Thymus (tissue), 11 donors: ENCODE measurements around the gene BTBD16. TPM values are rescaled to one million over a fixed set of nuclear protein-coding genes. Genes with fewer than 3 reads are reported as not detected.

Source experiments
- DNase-seq, 9 donors: peaks; one replicate each; pipeline ENCODE4 v3.0.0-alpha.2; 2013; ENCODE audit warnings: low spot score in 9 of 9, low read depth in 6 of 9, missing footprints in 1 of 9
- H3K27ac ChIP-seq, 2 donors: one replicate each; pipeline ENCODE4 v1.5.1; 2013; ENCODE audit warnings: control low read depth in 1 of 2, low read depth in 1 of 2, low read length in 1 of 2, mild to moderate bottlenecking in 1 of 2, moderate library complexity in 1 of 2
- H3K27me3 ChIP-seq, 2 donors: one replicate each; pipeline ENCODE4 v1.5.1; 2013; ENCODE audit warnings: low read length in 1 of 2; ENCODE audit not compliant: control insufficient read depth in 2 of 2, insufficient read depth in 1 of 2
- H3K36me3 ChIP-seq, 2 donors: one replicate each; pipeline ENCODE4 v1.5.1; 2013; ENCODE audit warnings: low read length in 1 of 2, mild to moderate bottlenecking in 1 of 2, moderate library complexity in 1 of 2; ENCODE audit not compliant: control insufficient read depth in 2 of 2, insufficient read depth in 2 of 2
- H3K4me1 ChIP-seq, 2 donors: one replicate each; pipeline ENCODE4 v1.5.1; 2013; ENCODE audit warnings: low read length in 2 of 2; ENCODE audit not compliant: control insufficient read depth in 2 of 2, insufficient read depth in 2 of 2
- H3K4me3 ChIP-seq, 2 donors: one replicate each; pipeline ENCODE4 v1.5.1; 2013; ENCODE audit warnings: low read length in 2 of 2, control low read depth in 1 of 2, mild to moderate bottlenecking in 1 of 2
- H3K9me3 ChIP-seq, 2 donors: one replicate each; pipeline ENCODE4 v1.5.1; 2013; ENCODE audit warnings: low read length in 1 of 2, mild to moderate bottlenecking in 1 of 2; ENCODE audit not compliant: control insufficient read depth in 2 of 2, insufficient read depth in 1 of 2
- WGBS: extraction: QIAGEN DNeasy Blood & Tissue Kit; methylation state at CpG from one replicate; pipeline ENCODE4 v1.1.7; 2013; 5-methylcytosine and 5-hydroxymethylcytosine counted together
- polyA plus RNA-seq: library from polyadenylated mRNA; stranded (reverse); fragments of 200-250 nt; gene quantifications from one replicate; pipeline ENCODE4 v1.2.3, GENCODE V29; 2013
- total RNA-seq: library from RNA; stranded (reverse); fragments of 120-200 nt; gene quantifications from one replicate; pipeline ENCODE4 v1.2.4, GENCODE V29; 2013
- donor health status: healthy.

The BTBD16 gene
- total and polyA plus RNA-seq, 2 donors = 0.14 to 1.2 TPM

DNA sequence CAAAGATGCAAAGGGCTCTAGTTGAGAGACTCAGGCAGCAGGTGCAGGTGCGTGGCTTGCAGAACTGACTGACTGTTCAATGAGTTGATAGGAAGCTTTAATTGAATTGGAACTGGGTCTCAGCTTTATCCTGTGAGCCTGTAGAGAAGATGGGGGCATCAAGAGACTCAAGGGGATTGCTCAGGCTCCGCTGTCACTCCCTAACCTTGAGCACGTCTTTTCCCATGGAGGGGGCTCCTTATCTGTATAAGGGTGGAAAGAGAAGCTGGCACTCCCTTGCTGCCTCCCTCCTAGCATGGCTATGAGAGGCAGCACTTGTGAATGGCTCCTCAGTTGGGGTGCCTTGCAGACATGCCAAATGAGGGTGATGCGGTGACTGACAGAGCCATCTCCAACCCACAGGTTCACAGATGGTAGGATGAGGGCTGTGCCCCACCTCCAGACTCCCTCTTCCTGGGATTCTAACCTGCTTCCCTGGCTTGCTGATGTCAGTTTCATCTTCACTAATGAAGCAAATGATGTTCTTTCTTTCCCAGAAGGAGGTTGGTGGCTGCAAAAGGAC, 91.0 kb downstream of the BTBD16 start:
- Histone ChIP-seq H3K36me3 (no peaks in the 10 kb centered on the region), H3K4me3 (no peak overlapping the region), H3K9me3 (peaks cover 0 to 2% of the 10 kb centered on the region in 2 donors), H3K27me3 (peaks cover 0 to 6% of the 10 kb centered on the region in 2 donors), H3K4me1 (no peaks in the 10 kb centered on the region), H3K27ac (no peak overlapping the region)
- no peak for DNase-seq
- 94% methylated on average over 4 of the region's 4 CpGs for WGBS

DNA sequence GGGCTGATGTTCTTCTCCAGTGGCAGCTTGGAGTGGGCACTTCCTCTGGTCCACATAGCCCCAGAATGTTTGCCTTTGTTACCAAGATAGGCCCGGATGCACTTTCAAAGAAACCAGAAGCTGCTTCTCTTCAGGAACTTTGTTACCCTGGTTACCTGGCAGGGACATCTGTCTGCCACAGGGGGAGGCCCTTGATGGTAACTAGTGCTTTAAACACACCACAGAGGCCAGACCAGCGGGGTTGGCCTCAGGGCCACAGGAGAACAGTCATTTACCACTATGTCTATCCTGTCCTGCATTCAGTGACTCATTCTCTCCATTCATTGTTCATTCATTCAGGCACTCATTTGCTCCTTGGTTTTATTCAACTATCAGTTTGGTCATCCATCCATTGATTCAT, 91.5 kb downstream of the BTBD16 start:
- H3K9me3 ChIP-seq = peaks cover 0 to 2% of the 10 kb centered on the region in 2 donors
- 54% methylated on average over 2 of the region's 2 CpGs for WGBS

DNA sequence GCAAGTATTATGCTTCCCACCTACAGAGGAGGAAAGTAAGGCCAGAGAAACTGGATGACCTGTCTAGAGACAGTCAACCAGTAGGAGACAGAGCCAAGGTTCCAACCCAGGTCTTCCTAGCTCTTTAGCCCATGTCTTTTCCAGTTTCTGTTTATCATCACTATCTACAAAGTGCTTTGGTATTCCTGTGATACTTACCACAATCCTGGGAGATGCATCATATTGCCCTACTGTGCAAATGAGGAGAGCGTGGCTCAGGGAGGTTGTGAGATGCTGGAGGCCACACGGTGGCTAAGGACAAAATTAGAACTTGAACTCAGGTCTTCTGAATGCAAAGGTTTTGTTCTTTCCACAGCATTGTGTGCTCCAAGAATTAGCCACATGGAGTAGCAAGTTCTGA, 92.2 kb downstream of the BTBD16 start:
- H3K36me3 ChIP-seq = no peaks in the 10 kb centered on the region
- peak overlapping the region in 1 of 2 donors; percentile 47 for H3K27ac ChIP-seq
- DNase-seq = no peak
- peaks cover 0 to 6% of the 10 kb centered on the region in 2 donors for H3K27me3 ChIP-seq
- no peak overlapping the region for H3K4me3 ChIP-seq
- no peaks in the 10 kb centered on the region for H3K4me1 ChIP-seq
- peaks cover 0 to 2% of the 10 kb centered on the region in 2 donors for H3K9me3 ChIP-seq
- WGBS = 87% methylated on average over 2 of the region's 2 CpGs

More for the DNA sequence above, 91.5 kb downstream of the BTBD16 start:
- Histone ChIP-seq H3K27me3 (peaks cover 0 to 6% of the 10 kb centered on the region in 2 donors), H3K4me3 (no peak overlapping the region), H3K4me1 (no peaks in the 10 kb centered on the region), H3K27ac (no peak overlapping the region), H3K36me3 (no peaks in the 10 kb centered on the region)
- DNase-seq = no peak

GRCh38 chr10:122363722-122364463, 92.8 kb downstream of the BTBD16 start:
- WGBS = 78% methylated on average over 6 of the region's 6 CpGs
- H3K36me3 ChIP-seq = no peaks in the 10 kb centered on the region
- peak overlapping the region in 1 of 2 donors; percentile 48 for H3K27ac ChIP-seq
- no peak for DNase-seq
- H3K4me3 ChIP-seq = no peak overlapping the region
- peaks cover 2 to 8% of the 10 kb centered on the region in 2 donors for H3K27me3 ChIP-seq
- H3K4me1 ChIP-seq = peaks cover 0 to 2% of the 10 kb centered on the region in 2 donors
- peaks cover 0 to 2% of the 10 kb centered on the region in 2 donors for H3K9me3 ChIP-seq

DNA sequence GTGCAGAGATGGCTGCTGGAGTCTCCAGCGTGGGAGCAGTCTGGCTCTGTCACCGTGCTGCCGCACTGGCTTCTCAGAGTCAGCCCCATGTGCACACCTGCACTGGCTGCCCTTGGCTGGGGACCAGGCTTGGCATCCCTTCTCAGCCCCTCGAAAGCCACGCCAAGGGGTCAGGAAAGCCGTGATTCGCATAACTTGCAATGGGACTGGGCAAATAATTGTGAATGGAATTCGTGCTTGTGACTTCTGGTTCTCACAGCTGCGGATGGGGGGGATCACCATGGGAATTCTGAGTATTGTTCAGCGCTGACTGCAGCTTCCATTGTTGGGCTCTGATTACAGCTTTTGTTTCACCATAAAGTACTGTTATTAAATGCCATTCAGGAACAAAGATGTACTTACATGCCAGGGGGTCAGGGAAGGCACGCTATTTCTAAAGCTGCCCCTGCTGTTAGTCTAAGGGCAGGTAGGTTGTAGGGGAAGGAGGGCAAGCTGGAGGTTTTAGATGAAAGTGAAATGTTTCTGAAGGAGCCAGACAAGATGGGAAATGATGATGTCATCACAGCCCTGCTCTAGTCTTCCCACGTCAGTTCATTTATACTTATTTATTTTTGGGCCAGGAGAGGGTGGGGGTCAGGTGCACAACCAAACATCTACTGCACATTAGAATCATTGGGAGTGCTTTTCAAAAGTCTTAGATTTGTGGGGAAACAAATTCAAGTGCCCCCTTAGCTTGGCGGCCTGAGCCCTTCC, 97.6 kb downstream of the BTBD16 start:
- Histone ChIP-seq H3K4me3 (no peak overlapping the region), H3K27ac (no peak overlapping the region), H3K27me3 (peaks cover 6 to 28% of the 10 kb centered on the region in 2 donors), H3K4me1 (peaks cover under 1 to 2% of the 10 kb centered on the region in 2 donors), H3K36me3 (no peaks in the 10 kb centered on the region), H3K9me3 (no peaks in the 10 kb centered on the region)
- DNase-seq = no peak
- WGBS = 80% methylated on average over 13 of the region's 13 CpGs

DNA sequence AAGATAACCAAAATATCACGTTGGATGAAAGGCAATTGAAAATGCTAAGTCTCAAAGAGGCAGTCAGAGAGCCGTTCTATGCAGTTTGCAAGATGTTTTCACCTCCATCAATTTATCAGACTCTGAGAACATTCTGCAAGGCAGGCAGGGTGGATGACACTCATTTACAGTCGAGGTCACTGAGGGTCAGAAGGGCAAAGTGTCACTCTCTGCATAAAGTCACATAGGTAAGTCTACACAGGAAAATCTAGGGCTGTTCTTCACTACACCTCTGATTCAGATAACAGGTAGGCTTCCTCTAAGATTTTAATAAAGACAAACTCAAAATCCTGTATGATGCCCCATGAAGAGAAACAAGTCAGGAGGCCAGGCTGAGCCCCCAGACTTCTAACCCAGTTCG, 102.0 kb downstream of the BTBD16 start:
- Histone ChIP-seq H3K4me1 (peaks cover 7 to 8% of the 10 kb centered on the region in 2 donors), H3K9me3 (no peaks in the 10 kb centered on the region), H3K27ac (no peak overlapping the region), H3K27me3 (peaks cover 22 to 51% of the 10 kb centered on the region in 2 donors), H3K36me3 (no peaks in the 10 kb centered on the region), H3K4me3 (no peak overlapping the region)
- DNase-seq = no peak
- 87% methylated on average over 4 of the region's 4 CpGs for WGBS

- DNase-seq = no peak
- Histone ChIP-seq H3K27ac (peak overlapping the region in 1 of 2 donors; percentile 42), H3K4me1 (peaks cover 6 to 7% of the 10 kb centered on the region in 2 donors), H3K4me3 (peak overlapping the region; percentile 38 to 82), H3K9me3 (no peaks in the 10 kb centered on the region), H3K27me3 (peaks cover 20 to 50% of the 10 kb centered on the region in 2 donors), H3K36me3 (no peaks in the 10 kb centered on the region)
- WGBS = 15% methylated on average over 13 of the region's 13 CpGs
These were observed 102.6 kb downstream of the BTBD16 start for GRCh38 chr10:122373721-122374120.

- H3K9me3 ChIP-seq = no peaks in the 10 kb centered on the region
- under 1% methylated on average over 71 of the region's 71 CpGs for WGBS
- peaks cover 20 to 50% of the 10 kb centered on the region in 2 donors for H3K27me3 ChIP-seq
- H3K36me3 ChIP-seq = no peaks in the 10 kb centered on the region
- H3K4me3 ChIP-seq = peak within 1 kb of the TSS; percentile 48 to 82
- peak; percentile 58 to 95 (median 87) for DNase-seq
- peak within 1 kb of the TSS; percentile 57 to 89 for H3K27ac ChIP-seq
- peaks cover 6 to 7% of the 10 kb centered on the region in 2 donors for H3K4me1 ChIP-seq
These were observed 103.3 kb downstream of the BTBD16 start, which contains the start of gene PLEKHA1 for GRCh38 chr10:122374237-122374858. PLEKHA1 (plus strand) TSS chr10:122374708; CDS start chr10:122393201, 18,493 bp downstream.
